GM12878 (cell line): ENCODE data around the gene BMPR1B.

Experiments used
- CBX5 ChIP-seq: sonication (generic); IDR thresholded peaks from 2 replicates; pipeline ENCODE4 v1.6.1; 2016; ENCODE audit warnings: low read depth, moderate library complexity, mild to moderate bottlenecking, inconsistent platforms
- CTCF ChIP-seq, 3 experiments: IDR thresholded peaks in 2 of 3; conservative IDR thresholded peaks in 1 of 3; 2 replicates each; pipeline ENCODE4 v1.5.1; 2011; ENCODE audit warnings: low read depth in 3 of 3, low read length in 3 of 3, mild to moderate bottlenecking in 3 of 3, control low read depth in 2 of 3, moderate library complexity in 2 of 3, inconsistent platforms in 1 of 3, mixed read lengths in 1 of 3; ENCODE audit not compliant: control insufficient read depth in 2 of 3, insufficient read depth in 1 of 3; ENCODE audit errors: extremely low read depth in 1 of 3
- FOS ChIP-seq: IDR thresholded peaks from 3 replicates; pipeline ENCODE4 v1.6.1; 2011; ENCODE audit warnings: borderline replicate concordance; ENCODE audit not compliant: insufficient read length; ENCODE audit errors: extremely low read depth
- KAT2A ChIP-seq: conservative IDR thresholded peaks from 2 replicates; pipeline ENCODE4 v1.6.1; 2011; ENCODE audit warnings: low read depth, low read length; ENCODE audit not compliant: control insufficient read depth
- NFXL1 ChIP-seq: fragments of 450-650 bp; IDR thresholded peaks from 2 replicates; pipeline ENCODE4 v1.6.1; 2017; ENCODE audit warnings: antibody characterized with exemption, mild to moderate bottlenecking, borderline replicate concordance
- NRF1 ChIP-seq: conservative IDR thresholded peaks from 2 replicates; pipeline ENCODE4 v1.6.1; 2011; ENCODE audit warnings: mild to moderate bottlenecking, low read depth, low read length, improper control_type of control experiment
- PBX3 ChIP-seq: IDR thresholded peaks from 2 replicates; pipeline ENCODE4 v1.6.1; 2011; ENCODE audit warnings: mild to moderate bottlenecking, low read depth, low read length, moderate library complexity; ENCODE audit not compliant: insufficient replicate concordance
- POLR2A ChIP-seq: IDR thresholded peaks from 2 replicates; pipeline ENCODE4 v1.6.1; 2011; ENCODE audit warnings: low read depth, mild to moderate bottlenecking, low read length
- RFX5 ChIP-seq: IDR thresholded peaks from 2 replicates; pipeline ENCODE4 v1.6.1; 2011; ENCODE audit warnings: low read depth, low read length, improper control_type of control experiment

- TF ChIP-seq CTCF (IDR thresholded peaks at IDR 0.05 in 2 of 3, conservative IDR thresholded peaks at IDR 0.05 in 1 of 3; ENCODE audit: control insufficient read depth in 2 of 3, extremely low read depth in 1 of 3, insufficient read depth in 1 of 3, low read depth in 3 of 3, low read length in 3 of 3), result no peak
- no peak for TF ChIP-seq FOS
- TF ChIP-seq POLR2A, result no peak
- no peak for TF ChIP-seq NRF1
- no peak for TF ChIP-seq RFX5
- no peak for TF ChIP-seq PBX3
- TF ChIP-seq CBX5, result no peak
- TF ChIP-seq NFXL1, result no peak
- TF ChIP-seq KAT2A, result no peak
Observed at GRCh38 chr4:94849901-94850300, 92.1 kb downstream of the BMPR1B start.
